Neuronal stem cell (in vitro differentiated cells): ENCODE results near the gene FAM76B.

Experiments used
- DNase-seq: peaks from one replicate; pipeline ENCODE4 v3.0.0-alpha.2; 2013; ENCODE audit warnings: low spot score
- H2AFZ ChIP-seq: one replicate; pipeline ENCODE4 v1.6.1; 2013; ENCODE audit warnings: mild to moderate bottlenecking, low read length, inconsistent platforms
- H2AK5ac ChIP-seq: 2 replicates; pipeline ENCODE4 v1.6.1; 2013; ENCODE audit warnings: low read depth, mild to moderate bottlenecking, inconsistent platforms, low read length, moderate library complexity, mixed read lengths
- H2BK120ac ChIP-seq: 2 replicates; pipeline ENCODE4 v1.6.1; 2013; ENCODE audit warnings: low read depth, mild to moderate bottlenecking, inconsistent platforms, low read length, moderate library complexity, mixed read lengths
- H2BK12ac ChIP-seq: one replicate; pipeline ENCODE4 v1.6.1; 2013; ENCODE audit warnings: low read length, inconsistent platforms
- H2BK15ac ChIP-seq: 2 replicates; pipeline ENCODE4 v1.6.1; 2013; ENCODE audit warnings: mild to moderate bottlenecking, low read length, inconsistent platforms, mixed read lengths
- H2BK5ac ChIP-seq: one replicate; pipeline ENCODE4 v1.6.1; 2013; ENCODE audit warnings: inconsistent platforms, mild to moderate bottlenecking, low read length, moderate library complexity
- H3K14ac ChIP-seq: one replicate; pipeline ENCODE4 v1.6.1; 2013; ENCODE audit warnings: low read length, inconsistent platforms
- H3K18ac ChIP-seq: 2 replicates; pipeline ENCODE4 v1.6.1; 2013; ENCODE audit warnings: low read length, inconsistent platforms
- H3K23ac ChIP-seq: 2 replicates; pipeline ENCODE4 v1.6.1; 2013; ENCODE audit warnings: low read depth, mild to moderate bottlenecking, mixed read lengths, low read length, inconsistent platforms; ENCODE audit not compliant: poor library complexity
- H3K27ac ChIP-seq: replicated peaks from 3 replicates; pipeline ENCODE4 v1.5.1; 2013; ENCODE audit warnings: low read length, inconsistent platforms
- H3K27me3 ChIP-seq, 3 experiments: 2 replicates each; pipeline ENCODE4 v1.6.1; 2013; ENCODE audit warnings: low read length in 3 of 3, mild to moderate bottlenecking in 2 of 3, inconsistent platforms in 1 of 3, low read depth in 1 of 3, mixed read lengths in 1 of 3, moderate library complexity in 1 of 3; ENCODE audit not compliant: control insufficient read depth in 3 of 3, insufficient read depth in 3 of 3
- H3K36me3 ChIP-seq, 2 donors: replicated peaks in 1 of 2; 2 replicates each; pipeline ENCODE4 v1.6.1; 2013; ENCODE audit warnings: low read length in 2 of 2; ENCODE audit not compliant: control insufficient read depth in 2 of 2, insufficient read depth in 2 of 2
- H3K4ac ChIP-seq: 2 replicates; pipeline ENCODE4 v1.6.1; 2013; ENCODE audit warnings: inconsistent platforms, mild to moderate bottlenecking, low read length, moderate library complexity
- H3K4me1 ChIP-seq, 2 donors: 1 replicate in 1 of 2; 2 replicates in 1 of 2; pipeline ENCODE4 v1.6.1; 2013; ENCODE audit warnings: low read length in 2 of 2, low read depth in 1 of 2; ENCODE audit not compliant: control insufficient read depth in 2 of 2, insufficient read depth in 1 of 2
- H3K4me2 ChIP-seq: one replicate; pipeline ENCODE4 v1.6.1; 2013; ENCODE audit warnings: mild to moderate bottlenecking, low read length, inconsistent platforms; ENCODE audit not compliant: insufficient read depth, poor library complexity, severe bottlenecking
- H3K4me3 ChIP-seq, 2 donors: 2 replicates each; pipeline ENCODE4 v1.5.1; 2013; ENCODE audit warnings: low read length in 2 of 2, mild to moderate bottlenecking in 2 of 2, inconsistent platforms in 1 of 2, moderate library complexity in 1 of 2
- H3K79me1 ChIP-seq: one replicate; pipeline ENCODE4 v1.6.1; 2013; ENCODE audit warnings: low read depth, mild to moderate bottlenecking, inconsistent platforms, low read length, moderate library complexity
- H3K9ac ChIP-seq: one replicate; pipeline ENCODE4 v1.6.1; 2013; ENCODE audit warnings: mild to moderate bottlenecking, low read depth, low read length, inconsistent platforms; ENCODE audit not compliant: poor library complexity
- H3K9me3 ChIP-seq, 2 donors: replicated peaks in 1 of 2; 2 replicates each; pipeline versions ENCODE3 to v1.6.1; 2013; ENCODE audit warnings: low read length in 2 of 2, mild to moderate bottlenecking in 2 of 2, inconsistent platforms in 1 of 2, low read depth in 1 of 2, mixed read lengths in 1 of 2, moderate library complexity in 1 of 2; ENCODE audit not compliant: control insufficient read depth in 2 of 2, insufficient read depth in 1 of 2
- H4K8ac ChIP-seq: one replicate; pipeline ENCODE4 v1.6.1; 2013; ENCODE audit warnings: low read depth, mild to moderate bottlenecking, inconsistent platforms, low read length, moderate library complexity
- H4K91ac ChIP-seq: one replicate; pipeline ENCODE4 v1.6.1; 2013; ENCODE audit warnings: low read length, low read depth, mild to moderate bottlenecking, inconsistent platforms; ENCODE audit not compliant: poor library complexity
- WGBS, 2 donors: extraction: QIAGEN DNeasy Blood & Tissue Kit; methylation state at CpG; one replicate each; pipeline ENCODE4 v1.1.7; 2013; ENCODE audit warnings: missing lambda C conversion rate in 2 of 2, mixed read lengths in 1 of 2; ENCODE audit not compliant: insufficient read length in 2 of 2, insufficient replicate concordance in 1 of 2; ENCODE audit errors: extremely low coverage in 2 of 2; 5-methylcytosine and 5-hydroxymethylcytosine counted together

Gene FAM76B

DNA sequence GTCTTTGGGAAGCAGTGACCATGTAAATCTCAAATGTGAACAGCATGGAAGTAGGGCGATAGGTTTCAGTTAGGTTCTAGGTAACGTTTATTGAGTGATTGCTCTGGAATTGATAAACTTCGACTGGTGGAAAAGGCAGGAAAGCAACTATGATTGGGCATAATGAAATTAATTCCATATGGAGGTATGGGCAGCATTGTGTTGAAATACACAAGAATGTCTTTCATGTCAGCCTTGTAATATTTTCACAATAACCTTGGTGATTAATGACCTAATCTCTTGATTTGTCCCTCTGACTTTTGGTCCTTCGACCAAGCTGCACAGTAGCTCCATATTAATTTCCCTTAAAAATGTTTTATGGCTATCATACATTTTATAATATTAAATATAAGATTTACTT is 3.5 kb upstream of the FAM76B start:
- Histone ChIP-seq H3K23ac (no peak overlapping the region), H2AK5ac (no peak overlapping the region), H3K9me3 (no peaks in the 10 kb centered on the region), H3K27me3 (no peaks in the 10 kb centered on the region), H3K36me3 (peaks cover 0 to 50% of the 10 kb centered on the region in 2 donors), H3K79me1 (peaks cover 5% of the 10 kb centered on the region), H2BK120ac (no peak overlapping the region), H2BK5ac (no peak overlapping the region), H3K18ac (no peak overlapping the region), H2BK12ac (no peak overlapping the region), H3K9ac (no peak overlapping the region), H2AFZ (no peak overlapping the region), H2BK15ac (no peak overlapping the region), H3K4ac (no peak overlapping the region), H3K27ac (no peak overlapping the region), H4K91ac (no peak overlapping the region), H3K4me2 (no peak overlapping the region), H3K4me1 (peaks cover 0 to 7% of the 10 kb centered on the region in 2 donors), H3K14ac (no peak overlapping the region), H4K8ac (no peak overlapping the region), H3K4me3 (no peak overlapping the region)
- DNase-seq: no peak
- no CpG with 5 or more reads among the region's 4 CpGs for WGBS, 2 donors

GRCh38 chr11:95792700-95793099 is 3.1 kb upstream of the FAM76B start:
- Histone ChIP-seq H3K9me3 (no peaks in the 10 kb centered on the region), H3K4me1 (peaks cover 0 to 7% of the 10 kb centered on the region in 2 donors), H3K9ac (no peak overlapping the region), H3K27ac (no peak overlapping the region), H4K91ac (no peak overlapping the region), H2AK5ac (no peak overlapping the region), H3K27me3 (no peaks in the 10 kb centered on the region), H3K18ac (no peak overlapping the region), H3K14ac (no peak overlapping the region), H3K4me2 (no peak overlapping the region), H2BK12ac (no peak overlapping the region), H2BK120ac (no peak overlapping the region), H2BK15ac (no peak overlapping the region), H3K4ac (no peak overlapping the region), H3K4me3 (no peak overlapping the region), H3K23ac (no peak overlapping the region), H3K79me1 (peaks cover 5% of the 10 kb centered on the region), H3K36me3 (peaks cover 0 to 54% of the 10 kb centered on the region in 2 donors), H4K8ac (no peak overlapping the region), H2AFZ (no peak overlapping the region), H2BK5ac (no peak overlapping the region)
- no peak for DNase-seq
- no CpG with 5 or more reads among the region's 7 CpGs for WGBS, 2 donors

GRCh38 chr11:95792200-95792599 is 2.6 kb upstream of the FAM76B start:
- Histone ChIP-seq H3K4me1 (peaks cover 0 to 7% of the 10 kb centered on the region in 2 donors), H3K9ac (peak overlapping the region; percentile 45), H2BK15ac (no peak overlapping the region), H3K27me3 (no peaks in the 10 kb centered on the region), H3K27ac (no peak overlapping the region), H3K18ac (no peak overlapping the region), H3K79me1 (peaks cover 5% of the 10 kb centered on the region), H3K36me3 (peaks cover 0 to 56% of the 10 kb centered on the region in 2 donors), H4K8ac (no peak overlapping the region), H4K91ac (no peak overlapping the region), H3K23ac (no peak overlapping the region), H2BK5ac (no peak overlapping the region), H3K9me3 (no peaks in the 10 kb centered on the region), H3K4me2 (no peak overlapping the region), H2BK120ac (no peak overlapping the region), H3K14ac (no peak overlapping the region), H3K4ac (no peak overlapping the region), H3K4me3 (peak overlapping the region in 1 of 2 donors; percentile 73), H2AFZ (no peak overlapping the region), H2BK12ac (no peak overlapping the region), H2AK5ac (no peak overlapping the region)
- DNase-seq: no peak
- no CpG with 5 or more reads among the region's 8 CpGs for WGBS, 2 donors

- peaks cover 0 to 59% of the 10 kb centered on the region in 2 donors for H3K36me3 ChIP-seq
- H2BK5ac ChIP-seq: no peak overlapping the region
- H3K27ac ChIP-seq: no peak overlapping the region
- no peak overlapping the region for H4K8ac ChIP-seq
- H3K4me2 ChIP-seq: peak overlapping the region; percentile 67
- H3K79me1 ChIP-seq: peaks cover 5% of the 10 kb centered on the region
- no peak overlapping the region for H2BK15ac ChIP-seq
- H3K27me3 ChIP-seq: no peaks in the 10 kb centered on the region
- no peak overlapping the region for H3K9ac ChIP-seq
- peaks cover 0 to 7% of the 10 kb centered on the region in 2 donors for H3K4me1 ChIP-seq
- H3K9me3 ChIP-seq: no peaks in the 10 kb centered on the region
- WGBS, 2 donors: 100% methylated on average over 4 of the region's 8 CpGs
- H3K23ac ChIP-seq: no peak overlapping the region
- H2BK12ac ChIP-seq: no peak overlapping the region
- no peak overlapping the region for H4K91ac ChIP-seq
- no peak overlapping the region for H2AK5ac ChIP-seq
- H3K18ac ChIP-seq: no peak overlapping the region
- no peak overlapping the region for H3K4ac ChIP-seq
- no peak overlapping the region for H2BK120ac ChIP-seq
- DNase-seq: no peak
- H3K4me3 ChIP-seq: peak overlapping the region in 1 of 2 donors; percentile 73
- H3K14ac ChIP-seq: no peak overlapping the region
- H2AFZ ChIP-seq: no peak overlapping the region
Measured at GRCh38 chr11:95791709-95792033, 2.1 kb upstream of the FAM76B start.
